ENCODE measurements around the gene CEP112. TPM values are rescaled to one million over a fixed set of nuclear protein-coding genes. Genes with fewer than 3 reads are reported as not detected.

The CEP112 gene
- total and polyA plus RNA-seq, 10 of the 15 experiments (the other 5 are each of a cell fraction or from before 2014, with no cell fraction given) = 0.11 to 3.8 (median 0.32) TPM; not detected in 1

- DNase-seq (ENCODE audit: low read depth, low spot score) = no peak
- ATAC-seq = peak; percentile 76
These were observed 480.2 kb downstream of the CEP112 start for GRCh38 chr17:65711671-65712276.

More at GRCh38 chr17:65711671-65712276, 480.2 kb downstream of the CEP112 start:
- Histone ChIP-seq H4K20me1 (ENCODE audit: control insufficient read depth, insufficient read depth) (no peaks in the 10 kb centered on the region), H3K9me3 (replicated peaks; ENCODE audit: control insufficient read depth, insufficient read depth, low read length) (no peaks in the 10 kb centered on the region), H3K27me3 (replicated peaks in 1 of 2; ENCODE audit: control insufficient read depth in 2 of 2, insufficient read depth in 2 of 2, low read length in 1 of 2) (no peaks in the 10 kb centered on the region), H3K4me2 (ENCODE audit: control insufficient read depth, insufficient read depth) (no peak overlapping the region), H3K4me1 (ENCODE audit: control insufficient read depth, insufficient read depth, low read length) (no peaks in the 10 kb centered on the region), H3K4me3 (no peak overlapping the region), H3K27ac (ENCODE audit: control insufficient read depth, insufficient read depth) (no peak overlapping the region), H3K9ac (ENCODE audit: control insufficient read depth, insufficient read depth, low read length) (no peak overlapping the region), H2AFZ (ENCODE audit: control insufficient read depth, low read depth, low read length) (no peak overlapping the region), H3K36me3 (ENCODE audit: control insufficient read depth in 2 of 2, insufficient read depth in 2 of 2, low read length in 1 of 2) (no peaks in the 10 kb centered on the region), H3K79me2 (ENCODE audit: control insufficient read depth, insufficient read depth, low read length) (no peaks in the 10 kb centered on the region)
- WGBS (ENCODE audit: insufficient coverage, insufficient replicate concordance, low lambda C conversion rate, missing lambda C conversion rate) = 6% methylated on average over 8 of the region's 8 CpGs
- ChIA-PET RAD21 (ENCODE audit: unreplicated experiment) (interaction anchor here (0.7 to 3.2 kb wide), 14 partner anchors 11 to 154 kb away, joined by 3 to 16 read pairs (median 4); no protein-coding TSS in a partner anchor), CTCF (interaction anchor here (0.7 to 1.8 kb wide), 5 partner anchors 16 to 80 kb away, joined by 3 to 5 read pairs (median 3); no protein-coding TSS in a partner anchor), SMC1A (ENCODE audit: uncharacterized antibody, unreplicated experiment) (interaction anchor here (0.7 to 3.0 kb wide), 20 partner anchors 11 to 453 kb away, joined by 3 to 17 read pairs (median 4); no protein-coding TSS in a partner anchor), POLR2A (interaction anchor here (0.9 to 1.2 kb wide), 2 partner anchors 11 to 146 kb away, joined by 3 to 5 read pairs; no protein-coding TSS in a partner anchor)
- no TSS peak for BruUV-seq (replicated peaks)
- intact Hi-C loops (cut with micrococcal nuclease; ENCODE audit: unreplicated experiment) (no loop called here), in situ Hi-C loops (cut with MboI) (no loop called here)
- TF ChIP-seq NBN (IDR thresholded peaks at IDR 0.05) = peak; percentile 71
- peak in 1 of 2 experiments; percentile 30; a peak in 1 of 4 replicates for TF ChIP-seq BHLHE40 (IDR thresholded peaks at IDR 0.05; ENCODE audit: borderline replicate concordance in 1 of 2, low read depth in 2 of 2, low read length in 1 of 2)
- TF ChIP-seq POLR2AphosphoS2 (IDR thresholded peaks at IDR 0.05; ENCODE audit: low read depth, low read length) = no peak
- TF ChIP-seq ZBTB33 (IDR thresholded peaks at IDR 0.05) = no peak
- no peak for TF ChIP-seq RBBP5 (conservative IDR thresholded peaks at IDR 0.05)
- TF ChIP-seq IRF4 (IDR thresholded peaks at IDR 0.05; ENCODE audit: low read depth, low read length) = no peak
- TF ChIP-seq ZBED1 (IDR thresholded peaks at IDR 0.05; ENCODE audit: borderline replicate concordance) = no peak
- TF ChIP-seq ATF7 (IDR thresholded peaks at IDR 0.05; ENCODE audit: low read depth) = 0 out of 2 replicates have a peak, but pooled peaks have one; percentile 38
- peak; percentile 16; the same call in 1 of the 2 replicates for TF ChIP-seq IRF5 (IDR thresholded peaks at IDR 0.05; ENCODE audit: borderline replicate concordance)
- TF ChIP-seq IKZF2 (IDR thresholded peaks at IDR 0.05) = peak in 1 of 2 experiments; percentile 24; a peak in 1 of 4 replicates
- TF ChIP-seq SMARCA5 (IDR thresholded peaks at IDR 0.05) = 0 out of 2 replicates have a peak, but pooled peaks have one; percentile 47
- TF ChIP-seq POLR2A (IDR thresholded peaks at IDR 0.05; ENCODE audit: low read depth, low read length) = no peak
- peak; percentile 72; the same call in 1 of the 2 replicates for TF ChIP-seq MLLT1 (IDR thresholded peaks at IDR 0.05)
- TF ChIP-seq MTA2 (IDR thresholded peaks at IDR 0.05; ENCODE audit: low read depth) = peak; percentile 28; the same call in 1 of the 2 replicates
- TF ChIP-seq WRNIP1 (IDR thresholded peaks at IDR 0.05; ENCODE audit: borderline replicate concordance, low read depth, low read length) = no peak
- TF ChIP-seq SMAD5 (IDR thresholded peaks at IDR 0.05; ENCODE audit: low read depth) = no peak
- FAIRE-seq = no peak

Measured in GM12878 (cell line).